Gastrocnemius medialis (tissue), 4 donors: ENCODE measurements around the gene MAP7. TPM values are rescaled to one million over a fixed set of nuclear protein-coding genes. Genes with fewer than 3 reads are reported as not detected.

Experiments
- ATAC-seq, 2 donors: fragments of 150-250 bp; one replicate each; pipeline ENCODE4 v1.9.1; 2016
- DNase-seq, 2 donors: peaks; one replicate each; pipeline ENCODE4 v3.0.0-alpha.2; 2019
- H3K27ac ChIP-seq, 4 donors: fragments of 200-600 bp; sonication (generic); 1 replicate in 1 of 4; 2 replicates in 3 of 4; pipeline ENCODE4 v1.5.1; 2016 to 2018; ENCODE audit warnings: mild to moderate bottlenecking in 2 of 4, moderate library complexity in 1 of 4
- H3K27me3 ChIP-seq, 3 donors: fragments of 200-600 bp; sonication (generic) in 2 of 3; 1 replicate in 1 of 3; 2 replicates in 2 of 3; pipeline versions ENCODE4 v1.5.1 to v1.6.0; 2016 to 2019; ENCODE audit warnings: mild to moderate bottlenecking in 1 of 3, moderate library complexity in 1 of 3
- H3K36me3 ChIP-seq, 2 donors: fragments of 200-600 bp; sonication (generic) in 1 of 2; one replicate each; pipeline ENCODE4 v1.5.1; 2017 to 2018
- H3K4me1 ChIP-seq, 2 donors: fragments of 200-600 bp; sonication (generic) in 1 of 2; one replicate each; pipeline ENCODE4 v1.5.1; 2016 to 2017; ENCODE audit warnings: mild to moderate bottlenecking in 2 of 2
- H3K4me3 ChIP-seq, 4 donors: fragments of 200-600 bp; sonication (generic) in 3 of 4; 1 replicate in 1 of 4; 2 replicates in 3 of 4; pipeline ENCODE4 v1.5.1; 2016 to 2019; ENCODE audit warnings: mild to moderate bottlenecking in 2 of 4
- H3K9me3 ChIP-seq, 3 donors: fragments of 200-600 bp; sonication (generic) in 2 of 3; 1 replicate in 1 of 3; 2 replicates in 2 of 3; pipeline ENCODE4 v1.5.1; 2016 to 2019
- CTCF ChIP-seq, 5 experiments: fragments of 450-650 bp in 3 of 5; fragments of 200-600 bp in 2 of 5; sonication (generic) in 2 of 5; IDR thresholded peaks in 4 of 5; conservative IDR thresholded peaks in 1 of 5; 1 replicate in 4 of 5; 2 replicates in 1 of 5; pipeline ENCODE4 v1.5.1; 2016 to 2019; ENCODE audit warnings: antibody characterized with exemption in 5 of 5, mild to moderate bottlenecking in 3 of 5, moderate library complexity in 3 of 5
- POLR2A ChIP-seq, 2 donors: fragments of 450-650 bp; IDR thresholded peaks; one replicate each; pipeline ENCODE4 v1.6.1; 2017; ENCODE audit warnings: antibody characterized with exemption in 2 of 2, mild to moderate bottlenecking in 2 of 2, moderate library complexity in 2 of 2
- in situ Hi-C, 4 donors: fragments of 200-750 bp; cut with MboI; loops; one replicate each; pipeline versions ENCODE4 v1.15.0 to v1.8.0; 2017; ENCODE audit warnings: low sequenced_read_pairs in 4 of 4
- intact Hi-C: fragments of 100-400 bp; cut with DNase I; formaldehyde crosslinking; loops from one replicate; pipeline ENCODE4 v1.15.1; 2023; ENCODE audit warnings: low total_unique reads
- total RNA-seq, 4 donors: library from RNA; depleted of rRNA; stranded (reverse); fragments of >200 nt; gene quantifications; one replicate each; pipeline versions ENCODE4 v1.1.0 to v1.2.3, GENCODE V29; 2016

MAP7 gene
- total RNA-seq, 4 donors from 2014 or later: 0.22 to 0.56 (median 0.39) TPM

GRCh38 chr6:136562211-136562610 lies 12.0 kb upstream of the MAP7 start:
- ATAC-seq (no peak), DNase-seq (no peak)
- Histone ChIP-seq H3K4me1 (no peaks in the 10 kb centered on the region), H3K27me3 (no peaks in the 10 kb centered on the region), H3K9me3 (no peaks in the 10 kb centered on the region), H3K36me3 (peaks cover 0 to 25% of the 10 kb centered on the region in 2 donors), H3K27ac (no peak overlapping the region), H3K4me3 (no peak overlapping the region)
- TF ChIP-seq CTCF (IDR thresholded peaks at IDR 0.05 in 4 of 5, conservative IDR thresholded peaks at IDR 0.05 in 1 of 5) (no peak), POLR2A (IDR thresholded peaks at IDR 0.05) (no peak)
- intact Hi-C loops: no loop called here
- in situ Hi-C loops: no loop called here

GRCh38 chr6:136553166-136553787 lies 3.1 kb upstream of the MAP7 start:
- in situ Hi-C loops (no loop called here), intact Hi-C loops (no loop called here)
- peaks cover 0 to 11% of the 10 kb centered on the region in 2 donors for H3K36me3 ChIP-seq
- H3K4me3 ChIP-seq: no peak overlapping the region
- ATAC-seq (no peak), DNase-seq (no peak)
- no peak overlapping the region for H3K27ac ChIP-seq
- no peak for TF ChIP-seq POLR2A (IDR thresholded peaks at IDR 0.05)
- no peak for TF ChIP-seq CTCF (IDR thresholded peaks at IDR 0.05 in 4 of 5, conservative IDR thresholded peaks at IDR 0.05 in 1 of 5)
- H3K4me1 ChIP-seq: peaks cover 0 to 11% of the 10 kb centered on the region in 2 donors
- H3K27me3 ChIP-seq: peaks cover 45 to 48% (median 47%) of the 10 kb centered on the region in 3 donors
- H3K9me3 ChIP-seq: no peaks in the 10 kb centered on the region

- DNase-seq: no peak
- ATAC-seq: no peak
- intact Hi-C loops: no loop called here
- Histone ChIP-seq H3K4me1 (peaks cover 0 to 11% of the 10 kb centered on the region in 2 donors), H3K4me3 (no peak overlapping the region), H3K27ac (no peak overlapping the region), H3K9me3 (no peaks in the 10 kb centered on the region), H3K36me3 (no peaks in the 10 kb centered on the region), H3K27me3 (peaks cover 45 to 53% (median 48%) of the 10 kb centered on the region in 3 donors)
- TF ChIP-seq POLR2A (IDR thresholded peaks at IDR 0.05) (no peak), CTCF (IDR thresholded peaks at IDR 0.05 in 4 of 5, conservative IDR thresholded peaks at IDR 0.05 in 1 of 5) (no peak)
- in situ Hi-C loops: no loop called here
These were observed 1.8 kb upstream of the MAP7 start for GRCh38 chr6:136552054-136552453.

GRCh38 chr6:136551103-136551502 lies 881 bp upstream of the MAP7 start:
- no peak for ATAC-seq
- TF ChIP-seq CTCF (IDR thresholded peaks at IDR 0.05 in 4 of 5, conservative IDR thresholded peaks at IDR 0.05 in 1 of 5) (no peak), POLR2A (IDR thresholded peaks at IDR 0.05) (no peak)
- in situ Hi-C loops: no loop called here

GRCh38 chr6:136550045-136550329 lies 235 bp downstream of the MAP7 start:
- intact Hi-C loops: no loop called here
- peaks cover 0 to 11% of the 10 kb centered on the region in 2 donors for H3K4me1 ChIP-seq
- ATAC-seq (peak; percentile 33 to 44), DNase-seq (no peak)
- in situ Hi-C loops: no loop called here
- peak overlapping the region; percentile 56 to 69 (median 62) for H3K4me3 ChIP-seq
- H3K27me3 ChIP-seq: peaks cover 48 to 60% (median 50%) of the 10 kb centered on the region in 3 donors
- H3K36me3 ChIP-seq: no peaks in the 10 kb centered on the region
- TF ChIP-seq CTCF (IDR thresholded peaks at IDR 0.05 in 4 of 5, conservative IDR thresholded peaks at IDR 0.05 in 1 of 5) (no peak), POLR2A (IDR thresholded peaks at IDR 0.05) (no peak)
- no peak overlapping the region for H3K27ac ChIP-seq
- no peaks in the 10 kb centered on the region for H3K9me3 ChIP-seq

More at GRCh38 chr6:136551103-136551502, 881 bp upstream of the MAP7 start:
- Histone ChIP-seq H3K36me3 (no peaks in the 10 kb centered on the region), H3K9me3 (no peaks in the 10 kb centered on the region), H3K4me3 (peak overlapping the region in 1 of 4 donors; percentile 58), H3K4me1 (peaks cover 0 to 11% of the 10 kb centered on the region in 2 donors), H3K27ac (no peak overlapping the region), H3K27me3 (peaks cover 48 to 54% (median 50%) of the 10 kb centered on the region in 3 donors)
- DNase-seq: no peak
- intact Hi-C loops: no loop called here
